Activated CD4-positive, alpha-beta T cell treated with anti-CD3 and anti-CD28 coated beads for 24 hours (primary cell): ENCODE measurements around the gene AMOT.

Experiments
- DNase-seq, 2 donors: peaks; one replicate each; pipeline ENCODE4 v3.0.0-alpha.2; 2020; ENCODE audit warnings: low read depth in 2 of 2

AMOT gene

DNA sequence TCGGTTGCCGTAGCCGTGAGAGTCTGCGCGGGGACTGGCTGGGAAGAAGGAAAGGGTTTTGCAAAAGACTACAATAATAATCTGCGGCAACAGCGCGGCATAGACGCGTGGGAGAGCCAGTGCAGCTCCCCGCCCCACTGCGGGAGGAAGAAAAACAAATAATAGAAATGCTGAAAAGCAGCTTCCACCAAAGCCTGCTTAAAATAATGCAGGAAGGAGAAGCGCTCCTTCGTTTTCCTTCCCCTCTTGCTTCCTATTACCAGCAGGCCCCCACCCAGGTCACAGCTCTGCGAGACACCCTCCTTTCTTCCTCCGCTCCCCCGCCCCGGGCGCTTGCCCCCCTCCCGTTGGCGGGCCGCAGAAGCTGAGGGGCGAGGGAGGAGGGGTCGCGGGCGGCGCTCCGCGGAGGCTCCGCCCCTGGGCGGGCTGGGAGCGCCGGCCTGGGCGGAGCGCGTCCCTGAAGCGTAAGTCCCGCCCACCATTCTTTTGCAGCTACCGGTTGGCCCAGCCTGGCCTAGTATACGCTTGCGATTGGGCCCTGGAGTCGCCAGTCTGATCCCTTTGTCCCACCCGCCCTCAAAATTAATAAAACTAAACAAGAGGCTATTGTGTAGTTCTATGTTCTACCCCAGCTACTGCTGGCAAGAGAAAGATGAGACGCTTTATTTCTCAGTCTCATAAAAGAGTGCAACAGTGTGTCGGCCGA is 636 bp upstream of the AMOT start:
- peak; percentile 43 to 46 for DNase-seq

DNA sequence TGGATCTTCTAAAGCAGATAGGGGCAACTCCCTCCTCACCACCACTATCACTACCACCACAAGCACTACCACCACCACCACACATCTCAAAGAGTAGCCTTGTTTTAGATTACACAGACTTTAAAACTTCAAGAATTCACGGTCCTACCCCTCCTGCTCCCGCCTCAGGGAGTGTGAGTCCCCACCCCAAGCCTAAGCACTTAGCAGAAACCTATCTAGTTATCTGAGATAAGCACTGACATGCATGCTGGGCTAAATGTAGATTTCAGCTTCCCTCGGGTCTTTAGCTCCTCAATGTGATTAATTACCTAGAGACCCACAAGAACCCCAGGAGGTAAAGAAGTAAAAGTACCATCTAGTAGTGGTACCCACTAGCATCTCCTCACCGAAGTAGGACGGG is 775 bp downstream of the AMOT start:
- no peak for DNase-seq

- no peak for DNase-seq
These were observed 3.1 kb downstream of the AMOT start for GRCh38 chrX:112837531-112837930.

DNA sequence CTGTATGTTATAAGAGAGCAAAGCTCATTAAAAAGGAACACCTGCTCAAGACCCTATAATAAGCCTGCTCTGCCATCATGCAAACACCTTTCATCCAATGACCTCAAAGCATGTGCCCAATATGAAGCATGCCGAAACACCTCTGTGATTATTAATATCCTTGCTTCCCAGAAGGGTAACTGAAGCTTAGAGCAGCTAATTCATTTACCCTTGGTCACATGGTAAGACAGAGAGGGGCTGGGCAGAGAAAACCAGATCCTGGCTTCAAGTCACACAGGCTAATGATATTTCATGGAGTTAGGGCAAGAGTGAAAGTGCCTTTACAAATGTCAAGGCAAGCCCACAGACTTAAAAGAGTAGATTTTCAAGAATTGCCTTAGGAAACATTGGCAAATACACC is 5.6 kb downstream of the AMOT start:
- no peak for DNase-seq

DNA sequence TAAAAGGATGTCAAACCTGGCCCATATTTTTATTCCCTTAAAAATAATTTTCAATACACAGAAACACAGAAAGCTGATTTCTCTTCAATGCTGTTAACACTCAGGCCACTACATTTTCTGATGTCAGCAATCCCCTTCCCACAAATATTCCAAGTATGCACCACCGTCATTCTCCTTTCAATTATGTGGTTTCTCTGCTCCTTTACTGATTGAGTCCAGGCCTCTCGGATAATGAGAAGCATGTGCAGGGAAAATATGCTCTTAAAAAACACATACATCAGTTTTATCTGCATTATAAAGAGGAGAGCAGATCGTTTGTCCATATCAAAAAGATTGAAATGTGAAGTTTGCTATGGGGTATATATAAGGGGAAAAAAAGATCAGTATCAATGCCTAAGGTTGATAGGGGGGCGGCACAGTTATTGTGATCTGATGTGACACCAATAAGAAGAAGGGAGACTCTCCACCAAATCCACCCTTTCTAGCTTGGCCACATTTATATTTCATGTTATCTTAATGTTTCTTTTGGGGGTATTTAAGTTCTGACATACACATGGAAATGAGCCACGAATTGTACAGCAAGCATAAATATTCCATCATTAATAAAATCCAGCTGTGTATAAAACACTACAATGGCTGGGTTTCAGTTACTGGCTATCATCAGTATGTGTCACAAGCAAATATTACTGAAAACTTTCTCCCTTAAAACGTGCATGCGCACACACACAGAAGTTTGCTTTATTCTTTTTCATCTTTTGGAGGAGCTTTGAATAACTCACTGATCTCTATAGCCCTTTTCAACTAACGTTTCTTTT is 6.4 kb downstream of the AMOT start:
- DNase-seq, result no peak

DNA sequence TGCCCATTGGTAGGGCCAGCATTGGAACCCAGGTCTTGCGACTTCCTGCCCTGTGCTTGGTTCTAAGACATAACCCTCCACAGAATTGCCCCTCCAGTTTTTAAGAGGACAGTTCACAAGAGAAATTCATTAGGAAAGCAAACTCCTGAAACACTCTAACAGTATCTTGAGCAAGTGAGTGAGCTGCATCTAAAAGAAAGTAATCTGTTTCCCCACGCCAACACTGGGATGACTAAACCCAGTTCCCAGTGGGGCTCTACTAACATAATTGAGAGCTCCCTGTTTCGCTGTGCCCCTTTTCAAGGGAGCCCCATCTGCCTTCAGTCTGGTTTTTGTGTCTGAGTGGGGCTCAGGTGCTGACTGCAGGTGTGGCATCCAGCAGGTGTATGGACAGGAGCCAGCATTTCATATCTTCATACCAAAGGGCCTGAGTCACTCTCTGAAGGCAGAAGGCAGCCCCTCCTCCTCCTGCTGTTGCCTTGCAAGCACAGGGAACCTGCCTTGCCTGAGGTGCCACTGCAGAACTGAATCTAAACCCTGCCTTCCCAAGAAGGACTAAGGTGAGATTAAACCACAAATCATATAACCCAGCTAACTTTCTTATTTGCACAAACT is 8.0 kb downstream of the AMOT start:
- no peak for DNase-seq

- no peak for DNase-seq
These were observed 10.1 kb downstream of the AMOT start for GRCh38 chrX:112830540-112830939.

- no peak for DNase-seq
These were observed 13.2 kb downstream of the AMOT start for GRCh38 chrX:112827292-112827903.

- DNase-seq, result no peak
These were observed 14.6 kb downstream of the AMOT start for GRCh38 chrX:112826023-112826422.

GRCh38 chrX:112822892-112823291 is 17.7 kb downstream of the AMOT start:
- DNase-seq, result no peak

- no peak for DNase-seq
These were observed 20.0 kb downstream of the AMOT start for GRCh38 chrX:112820364-112821268.

DNA sequence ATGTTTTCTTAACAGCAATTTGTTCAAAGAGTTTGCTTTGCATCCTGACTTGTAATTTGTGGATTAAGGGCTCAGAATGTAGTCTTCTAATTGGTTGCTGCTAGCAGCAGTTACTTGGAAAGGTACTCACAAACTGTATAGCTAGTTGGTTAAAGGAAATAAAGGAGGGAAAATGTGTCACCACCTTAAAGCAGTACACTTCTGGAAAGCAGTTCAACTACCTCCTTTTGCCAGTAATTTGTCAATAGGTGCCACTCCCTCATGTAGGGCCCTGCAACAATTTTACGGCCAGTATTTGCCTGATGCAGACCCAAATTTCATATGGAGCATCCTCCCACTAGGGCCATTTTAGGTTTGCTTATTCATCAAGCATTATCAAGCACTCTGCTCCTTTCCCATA is 20.8 kb downstream of the AMOT start:
- DNase-seq, result no peak

DNA sequence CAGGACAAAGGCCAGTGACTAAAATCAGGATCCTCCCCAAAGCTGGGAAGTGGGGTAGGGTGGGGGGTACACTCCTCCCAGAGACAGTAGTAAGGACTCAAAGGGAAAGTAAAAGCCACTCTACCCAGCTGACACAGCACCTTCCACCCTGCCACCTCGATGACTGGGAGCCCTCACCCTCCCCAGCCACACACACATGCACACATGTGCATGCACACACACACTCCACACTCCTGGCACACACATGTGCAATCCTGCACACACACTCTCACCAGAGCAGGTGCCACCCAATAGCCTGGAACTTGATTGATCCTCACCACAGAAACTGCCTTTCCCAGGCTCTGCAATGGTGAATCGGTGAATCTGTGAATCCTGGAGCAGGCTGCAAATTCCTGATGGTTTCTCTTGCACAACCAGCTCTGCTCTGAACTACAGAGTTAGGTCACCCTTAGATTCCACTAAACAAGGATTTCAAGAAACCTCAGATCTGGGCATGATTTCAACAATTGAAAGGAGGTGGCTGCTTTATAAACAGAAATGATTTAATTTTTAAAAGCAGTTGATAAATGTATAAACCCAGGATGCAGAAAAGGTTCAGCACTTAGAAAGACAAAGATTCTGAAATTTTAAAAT is 21.5 kb downstream of the AMOT start:
- DNase-seq, result no peak

GRCh38 chrX:112818114-112819007 is 22.3 kb downstream of the AMOT start:
- no peak for DNase-seq

DNA sequence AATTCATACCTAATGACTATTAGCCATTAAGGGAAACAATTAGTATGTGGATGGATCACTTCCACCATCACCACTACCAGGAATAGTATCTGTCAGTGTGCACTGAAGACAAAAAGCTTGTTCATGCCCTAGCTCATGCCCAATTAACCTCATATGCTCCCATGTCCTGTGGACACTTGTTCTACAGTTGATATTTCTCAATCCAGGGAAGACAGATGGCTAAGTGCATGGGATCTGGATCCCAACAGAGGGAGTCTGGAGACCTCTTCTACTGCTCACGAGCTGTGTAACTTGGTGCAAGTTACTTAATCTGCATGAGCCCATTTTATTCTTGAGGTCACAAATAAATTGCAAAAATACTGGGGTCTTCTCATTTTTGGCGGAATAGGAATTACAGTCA is 23.7 kb downstream of the AMOT start:
- no peak for DNase-seq

DNA sequence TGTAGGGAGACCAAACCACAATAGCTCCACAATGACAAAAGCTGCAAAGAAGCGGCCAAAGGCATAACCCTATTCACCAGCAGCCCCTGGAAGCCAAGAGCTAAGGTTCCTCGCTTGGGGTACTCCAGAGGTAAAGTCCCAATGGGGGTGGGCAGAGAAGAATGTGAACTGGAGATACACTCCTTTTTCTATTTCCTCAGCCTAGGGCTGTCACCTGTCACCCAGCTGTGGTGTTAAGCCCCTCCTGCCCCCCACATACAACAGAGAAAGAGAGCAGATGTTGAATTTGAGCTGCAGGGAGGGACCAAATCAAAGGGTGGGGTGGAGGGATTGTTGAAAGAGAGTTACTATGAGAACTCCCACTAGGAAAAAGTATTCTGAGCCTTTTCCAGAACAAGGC is 26.1 kb downstream of the AMOT start:
- no peak for DNase-seq

GRCh38 chrX:112812741-112813140 is 27.9 kb downstream of the AMOT start:
- no peak for DNase-seq

DNA sequence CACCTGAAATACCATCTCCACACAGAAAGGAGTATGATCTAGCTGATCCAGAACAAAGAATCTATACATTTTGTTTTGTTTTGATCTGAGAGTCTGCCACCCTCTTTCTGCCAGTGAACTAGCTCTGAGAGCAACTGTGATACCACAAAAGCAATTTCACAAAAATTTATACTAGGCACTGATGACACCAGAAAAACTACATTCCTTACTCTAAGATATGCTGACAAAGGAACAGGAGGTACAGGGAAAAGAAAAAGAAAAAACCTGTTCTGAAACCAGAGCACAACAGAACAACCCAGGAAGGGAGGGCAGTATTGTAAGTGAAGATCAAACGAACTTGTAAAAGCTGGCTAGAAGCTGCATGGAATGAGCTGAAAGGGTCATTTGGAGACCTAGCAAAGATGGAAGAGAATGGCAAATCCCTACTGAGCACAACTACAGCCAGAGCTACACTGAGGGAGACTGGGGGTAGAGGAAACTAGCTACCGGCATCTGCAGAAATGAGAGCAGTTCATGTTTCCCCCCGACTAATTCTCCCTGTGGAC is 31.9 kb downstream of the AMOT start:
- no peak for DNase-seq

DNA sequence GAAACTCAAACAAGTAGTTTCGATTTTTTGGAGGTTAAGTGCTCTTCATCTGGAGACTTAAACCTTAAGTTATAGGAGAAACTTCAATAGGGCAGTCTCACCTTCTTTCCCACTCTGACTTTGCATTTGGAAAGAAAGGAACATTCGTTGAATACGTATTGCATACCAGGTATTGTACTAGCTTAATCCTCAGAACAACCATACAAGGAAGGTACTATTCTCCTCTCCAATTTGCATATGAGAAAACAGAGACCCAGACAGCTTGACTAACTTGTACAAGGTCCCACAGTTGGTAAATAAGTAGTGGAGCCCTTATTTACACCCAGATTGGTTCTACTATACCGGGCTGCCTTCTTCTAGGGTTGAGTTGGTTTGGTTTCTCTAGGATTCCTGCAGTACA is 32.6 kb downstream of the AMOT start:
- DNase-seq, result no peak

GRCh38 chrX:112803060-112803459 is 37.6 kb downstream of the AMOT start:
- no peak for DNase-seq
